ENCODE data around the gene LTBP1.
"Not testable (repeated sequence)": the region's sequence is repeated elsewhere in the genome, so short reads cannot be mapped to it uniquely, and the experiment has no call there.

LTBP1 gene

GRCh38 chr2:33366473-33366872, 419.7 kb downstream of the LTBP1 start:
- no peak for DNase-seq

- DNase-seq, result not testable (repeated sequence)
Observed at GRCh38 chr2:33368524-33368923, 421.8 kb downstream of the LTBP1 start.

GRCh38 chr2:33369191-33369590, 422.4 kb downstream of the LTBP1 start:
- no peak for DNase-seq

GRCh38 chr2:33370636-33371265, 424.0 kb downstream of the LTBP1 start:
- DNase-seq, result no peak

GRCh38 chr2:33371304-33372090, 424.7 kb downstream of the LTBP1 start:
- no peak for DNase-seq

GRCh38 chr2:33372940-33373553, 426.3 kb downstream of the LTBP1 start:
- DNase-seq, result no peak

GRCh38 chr2:33373986-33374385, 427.2 kb downstream of the LTBP1 start:
- DNase-seq, result no peak

GRCh38 chr2:33375054-33375453, 428.3 kb downstream of the LTBP1 start:
- no peak for DNase-seq

GRCh38 chr2:33377048-33377447, 430.3 kb downstream of the LTBP1 start:
- DNase-seq, result no peak

- no peak for DNase-seq
Observed at GRCh38 chr2:33378556-33379210, 431.9 kb downstream of the LTBP1 start.

- DNase-seq, result no peak
Observed at GRCh38 chr2:33380001-33380609, 433.4 kb downstream of the LTBP1 start.

- DNase-seq, result no peak
Observed at GRCh38 chr2:33380719-33381118, 434.0 kb downstream of the LTBP1 start.

GRCh38 chr2:33381301-33381858, 434.6 kb downstream of the LTBP1 start:
- DNase-seq, result no peak

GRCh38 chr2:33383855-33384598, 437.3 kb downstream of the LTBP1 start:
- no peak for DNase-seq

GRCh38 chr2:33384599-33384961, 437.8 kb downstream of the LTBP1 start:
- DNase-seq, result no peak

GRCh38 chr2:33388996-33389395, 442.2 kb downstream of the LTBP1 start:
- DNase-seq, result no peak

- DNase-seq, result not testable (repeated sequence)
Observed at GRCh38 chr2:33389695-33390094, 442.9 kb downstream of the LTBP1 start.

GRCh38 chr2:33391529-33392255, 444.9 kb downstream of the LTBP1 start:
- no peak for DNase-seq

GRCh38 chr2:33392366-33392765, 445.6 kb downstream of the LTBP1 start:
- no peak for DNase-seq

- DNase-seq, result no peak
Observed at GRCh38 chr2:33395034-33395433, 448.3 kb downstream of the LTBP1 start.

- DNase-seq, result peak; percentile 15
Observed at GRCh38 chr2:33395655-33396249, 449.0 kb downstream of the LTBP1 start.

Data from CD4-positive, alpha-beta T cell treated with Interferon gamma for 1 hour (primary cell).